Endothelial cell of umbilical vein (primary cell): ENCODE results near the gene SIPA1L3. TPM values are rescaled to one million over a fixed set of nuclear protein-coding genes. Genes with fewer than 3 reads are reported as not detected.

Source experiments
- BruUV-seq: library from RNA; stranded (reverse); fragments of 400-500 nt; replicated peaks from 2 replicates; lab custom pipeline; 2021; lab: Mats Ljungman, UMichigan
- CTCF ChIA-PET: fragments of 300-600, 350-600 bp; sonication (Branson Sonifier 250); formaldehyde crosslinking; loops from one replicate; lab custom pipeline; 2021; ENCODE audit warnings: antibody characterized with exemption, inconsistent platforms; lab: Charles Lee
- POLR2A ChIA-PET: fragments of 300-600, 350-600 bp; sonication (Branson Sonifier 250); formaldehyde crosslinking; loops from one replicate; lab custom pipeline; 2021; ENCODE audit warnings: antibody characterized with exemption, inconsistent platforms; lab: Charles Lee
- DNase-seq: peaks from one replicate; pipeline ENCODE4 v3.0.0-alpha.2; 2011; ENCODE audit warnings: low read depth, low spot score
- FAIRE-seq: peaks from 2 replicates; lab custom pipeline; 2011; peaks lifted over from hg19 to GRCh38; lab: Jason Lieb, UNC
- H2AFZ ChIP-seq: 2 replicates; pipeline ENCODE4 v1.6.0; 2012; ENCODE audit warnings: low read depth, low read length, control low read depth, inconsistent platforms
- H3K27ac ChIP-seq: 2 replicates; pipeline ENCODE4 v1.5.1; 2011; ENCODE audit warnings: low read depth, mild to moderate bottlenecking, control low read depth, low read length, moderate library complexity; ENCODE audit not compliant: insufficient read depth
- H3K27me3 ChIP-seq, 2 experiments: 2 replicates each; pipeline versions ENCODE4 v1.6.0 to v1.6.1; 2011; ENCODE audit warnings: low read length in 2 of 2, mixed read lengths in 1 of 2; ENCODE audit not compliant: control insufficient read depth in 2 of 2, insufficient read depth in 2 of 2
- H3K36me3 ChIP-seq, 2 experiments: 2 replicates in 1 of 2; 3 replicates in 1 of 2; pipeline ENCODE4 v1.5.1; 2011; ENCODE audit warnings: low read length in 2 of 2, mild to moderate bottlenecking in 1 of 2, moderate library complexity in 1 of 2; ENCODE audit not compliant: control insufficient read depth in 2 of 2, insufficient read depth in 2 of 2; ENCODE audit errors: extremely low read depth in 1 of 2
- H3K4me1 ChIP-seq: 3 replicates; pipeline ENCODE4 v1.5.1; 2011; ENCODE audit warnings: mild to moderate bottlenecking, low read length; ENCODE audit not compliant: control insufficient read depth, insufficient read depth; ENCODE audit errors: extremely low read depth
- H3K4me2 ChIP-seq: 2 replicates; pipeline ENCODE4 v1.6.1; 2011; ENCODE audit warnings: low read length, control low read depth, mixed read lengths; ENCODE audit not compliant: insufficient read depth
- H3K4me3 ChIP-seq, 3 experiments: fragments of 200-600 bp in 1 of 3; sonication (generic), shearing (Covaris generic) in 1 of 3; replicated peaks in 1 of 3; 2 replicates each; pipeline ENCODE4 v1.5.1; 2011 to 2016; ENCODE audit warnings: control low read depth in 3 of 3, low read length in 3 of 3, mild to moderate bottlenecking in 2 of 3, inconsistent platforms in 1 of 3, low read depth in 1 of 3, moderate library complexity in 1 of 3; ENCODE audit not compliant: insufficient read depth in 1 of 3
- H3K79me2 ChIP-seq: 2 replicates; pipeline ENCODE4 v1.6.0; 2012; ENCODE audit warnings: low read length, inconsistent platforms; ENCODE audit not compliant: control insufficient read depth, insufficient read depth
- H3K9ac ChIP-seq: replicated peaks from 2 replicates; pipeline ENCODE3; 2011; ENCODE audit warnings: low read length, control low read depth; ENCODE audit not compliant: insufficient read depth; ENCODE audit errors: extremely low read depth
- H3K9me1 ChIP-seq: replicated peaks from 3 replicates; pipeline ENCODE4 v1.6.0; 2011; ENCODE audit warnings: mild to moderate bottlenecking, low read length; ENCODE audit not compliant: control insufficient read depth, insufficient read depth; ENCODE audit errors: extremely low read depth
- H3K9me3 ChIP-seq: replicated peaks from 2 replicates; pipeline ENCODE4 v1.5.1; 2012; ENCODE audit warnings: low read length, inconsistent platforms; ENCODE audit not compliant: control insufficient read depth, insufficient read depth
- H4K20me1 ChIP-seq: replicated peaks from 2 replicates; pipeline ENCODE3; 2011; ENCODE audit warnings: mild to moderate bottlenecking, low read length; ENCODE audit not compliant: control insufficient read depth, insufficient read depth; ENCODE audit errors: extremely low read depth
- CTCF ChIP-seq, 2 donors: IDR thresholded peaks; 1 replicate in 1 of 2; 2 replicates in 1 of 2; pipeline ENCODE4 v1.5.1; 2011; ENCODE audit warnings: low read length in 2 of 2, mild to moderate bottlenecking in 2 of 2, moderate library complexity in 2 of 2, control low read depth in 1 of 2, inconsistent platforms in 1 of 2, low read depth in 1 of 2; ENCODE audit not compliant: insufficient read depth in 1 of 2; ENCODE audit errors: extremely low read depth in 1 of 2
- EZH2 ChIP-seq: IDR thresholded peaks from 2 replicates; pipeline ENCODE4 v1.6.1; 2012; ENCODE audit warnings: borderline replicate concordance, low read depth, mild to moderate bottlenecking, moderate library complexity, low read length, inconsistent platforms; ENCODE audit not compliant: severe bottlenecking
- FOS ChIP-seq: IDR thresholded peaks from 2 replicates; pipeline ENCODE4 v1.6.1; 2011; ENCODE audit warnings: mild to moderate bottlenecking, low read length, moderate library complexity, borderline replicate concordance; ENCODE audit not compliant: insufficient read depth
- GATA2 ChIP-seq: IDR thresholded peaks from 2 replicates; pipeline ENCODE4 v1.7.0; 2011; ENCODE audit warnings: low read depth, mild to moderate bottlenecking, moderate library complexity, mixed read lengths, low read length; ENCODE audit not compliant: insufficient read length, insufficient read depth
- JUN ChIP-seq: IDR thresholded peaks from 2 replicates; pipeline ENCODE4 v1.6.1; 2011; ENCODE audit warnings: borderline replicate concordance, low read depth; ENCODE audit not compliant: insufficient read length, insufficient read depth
- MAX ChIP-seq: IDR thresholded peaks from 2 replicates; pipeline ENCODE4 v1.6.1; 2011; ENCODE audit not compliant: insufficient read depth, insufficient read length
- MYC ChIP-seq: IDR thresholded peaks from one replicate; pipeline ENCODE4 v1.6.1; 2011; ENCODE audit warnings: mild to moderate bottlenecking, low read depth, low read length
- POLR2A ChIP-seq: IDR thresholded peaks from 2 replicates; pipeline ENCODE4 v1.6.1; 2012; ENCODE audit warnings: low read depth, mild to moderate bottlenecking, control low read depth, low read length
- POLR2AphosphoS5 ChIP-seq: IDR thresholded peaks from 2 replicates; pipeline ENCODE4 v1.6.1; 2012; ENCODE audit warnings: low read depth, mild to moderate bottlenecking, control low read depth, low read length, moderate library complexity; ENCODE audit not compliant: insufficient read depth
- dilution Hi-C: fragments of 300-500 bp; cut with MboI; formaldehyde crosslinking; loops from one replicate; pipeline ENCODE4 v1.15.0; 2019; ENCODE audit warnings: low sequenced_read_pairs; ENCODE audit not compliant: extremely low pct_ligation_motif_present
- intact Hi-C: fragments of 100-400 bp; cut with micrococcal nuclease; formaldehyde crosslinking; loops from one replicate; pipeline ENCODE4 v1.10.0; 2022
- polyA plus RNA-seq, 4 experiments: library from polyadenylated mRNA; depleted of rRNA in 3 of 4; stranded (reverse) in 3 of 4; unstranded in 1 of 4; fragments of >200 nt; gene quantifications; 2 replicates each; pipeline versions ENCODE4 v1.2.1 to v1.2.3, GENCODE V29; 2011 to 2012; ENCODE audit warnings: missing spikeins in 1 of 4
- total RNA-seq: library from RNA; stranded (reverse); gene quantifications from 2 replicates; pipeline ENCODE4 v1.2.3, GENCODE V29; 2021

The SIPA1L3 gene
- total and polyA plus RNA-seq, 2 donors (not counting 3 experiments of a cell fraction or from before 2014, with no cell fraction given): 14.2 to 47.2 TPM

- Histone ChIP-seq H4K20me1 (no peaks in the 10 kb centered on the region), H3K9me3 (no peaks in the 10 kb centered on the region), H3K36me3 (no peaks in the 10 kb centered on the region), H3K4me1 (no peaks in the 10 kb centered on the region), H3K4me3 (no peak overlapping the region), H3K4me2 (peak overlapping the region; percentile 72), H2AFZ (peak overlapping the region; percentile 66), H3K27ac (no peak overlapping the region), H3K9me1 (no peaks in the 10 kb centered on the region), H3K9ac (no peak overlapping the region), H3K27me3 (no peaks in the 10 kb centered on the region), H3K79me2 (no peaks in the 10 kb centered on the region)
- POLR2A ChIA-PET: interaction anchor here (1.1 kb wide), 1 partner anchor 92 kb away, joined by 4 read pairs; the partner anchor contains the start of gene CATSPERG
- BruUV-seq: no TSS peak
- intact Hi-C loops (loop anchor here (2.0 to 5.0 kb wide), 2 partner anchors 74 to 159 kb away; partner anchors contain the start of gene FAM98C), dilution Hi-C loops (no loop called here)
- DNase-seq: no peak
- TF ChIP-seq GATA2: no peak
- no peak for TF ChIP-seq POLR2A
- no peak for TF ChIP-seq CTCF (IDR thresholded peaks at IDR 0.05; ENCODE audit: extremely low read depth in 1 of 2, insufficient read depth in 1 of 2, low read depth in 1 of 2, low read length in 2 of 2)
- TF ChIP-seq FOS: no peak
- TF ChIP-seq MAX: no peak
- TF ChIP-seq MYC: no peak
- TF ChIP-seq EZH2: no peak
- TF ChIP-seq JUN: no peak
- TF ChIP-seq POLR2AphosphoS5: no peak
- CTCF ChIA-PET: interaction anchor here (0.6 to 8.5 kb wide), 18 partner anchors 9 to 341 kb away, joined by 3 to 123 read pairs (median 4); partner anchors contain the start of genes CATSPERG, FAM98C, GGN and KCNK6
- FAIRE-seq: no peak
These were observed 336.3 kb downstream of the SIPA1L3 start for GRCh38 chr19:38243279-38243673.
